Measurements from ENCODE around the gene RYR2.

RYR2 gene

GRCh38 chr1:237864338-237865244, 822.6 kb downstream of the RYR2 start:
- Histone ChIP-seq H3K27me3 (ENCODE audit: low read depth, low read length) (no peaks in the 10 kb centered on the region), H3K4me1 (ENCODE audit: low read length) (peaks cover 10% of the 10 kb centered on the region), H2AFZ (ENCODE audit: low read depth, low read length) (peak overlapping the region; percentile 96), H4K20me1 (ENCODE audit: insufficient read depth, low read length) (no peaks in the 10 kb centered on the region), H3K27ac (ENCODE audit: low read length) (no peak overlapping the region), H3K36me3 (replicated peaks; ENCODE audit: low read depth, low read length) (no peaks in the 10 kb centered on the region), H3K9me3 (ENCODE audit: insufficient read depth, low read length) (no peaks in the 10 kb centered on the region), H3K4me3 (ENCODE audit: low read length) (peak overlapping the region; percentile 68), H3K79me2 (ENCODE audit: low read length) (no peaks in the 10 kb centered on the region), H3K4me2 (ENCODE audit: low read length) (peak overlapping the region; percentile 80), H3K9ac (ENCODE audit: low read length) (peak overlapping the region; percentile 35; the same call in 1 of the 2 replicates)
- TF ChIP-seq EZH2phosphoT487 (IDR thresholded peaks at IDR 0.05; ENCODE audit: low read depth) = no peak
- peak; percentile 99 for TF ChIP-seq CTCF (IDR thresholded peaks at IDR 0.05; ENCODE audit: low read depth, low read length)

GRCh38 chr1:237867380-237867888, 825.5 kb downstream of the RYR2 start:
- Histone ChIP-seq H3K27ac (ENCODE audit: low read length) (no peak overlapping the region), H3K9ac (ENCODE audit: low read length) (no peak overlapping the region), H4K20me1 (ENCODE audit: insufficient read depth, low read length) (no peaks in the 10 kb centered on the region), H3K4me3 (ENCODE audit: low read length) (no peak overlapping the region), H3K9me3 (ENCODE audit: insufficient read depth, low read length) (no peaks in the 10 kb centered on the region), H3K4me2 (ENCODE audit: low read length) (no peak overlapping the region), H3K27me3 (ENCODE audit: low read depth, low read length) (no peaks in the 10 kb centered on the region), H2AFZ (ENCODE audit: low read depth, low read length) (no peak overlapping the region), H3K79me2 (ENCODE audit: low read length) (no peaks in the 10 kb centered on the region), H3K36me3 (replicated peaks; ENCODE audit: low read depth, low read length) (no peaks in the 10 kb centered on the region), H3K4me1 (ENCODE audit: low read length) (peaks cover 5% of the 10 kb centered on the region; the same call in 1 of the 2 replicates)
- TF ChIP-seq EZH2phosphoT487 (IDR thresholded peaks at IDR 0.05; ENCODE audit: low read depth) (no peak), CTCF (IDR thresholded peaks at IDR 0.05; ENCODE audit: low read depth, low read length) (no peak)

GRCh38 chr1:237868817-237869600, 827.0 kb downstream of the RYR2 start:
- Histone ChIP-seq H3K4me2 (ENCODE audit: low read length) (no peak overlapping the region), H3K9ac (ENCODE audit: low read length) (no peak overlapping the region), H3K9me3 (ENCODE audit: insufficient read depth, low read length) (no peaks in the 10 kb centered on the region), H3K36me3 (replicated peaks; ENCODE audit: low read depth, low read length) (no peaks in the 10 kb centered on the region), H2AFZ (ENCODE audit: low read depth, low read length) (no peak overlapping the region), H3K4me1 (ENCODE audit: low read length) (peaks cover 5% of the 10 kb centered on the region; the same call in 1 of the 2 replicates), H3K79me2 (ENCODE audit: low read length) (no peaks in the 10 kb centered on the region), H3K27ac (ENCODE audit: low read length) (no peak overlapping the region), H4K20me1 (ENCODE audit: insufficient read depth, low read length) (no peaks in the 10 kb centered on the region), H3K4me3 (ENCODE audit: low read length) (no peak overlapping the region), H3K27me3 (ENCODE audit: low read depth, low read length) (no peaks in the 10 kb centered on the region)
- TF ChIP-seq CTCF (IDR thresholded peaks at IDR 0.05; ENCODE audit: low read depth, low read length) (no peak), EZH2phosphoT487 (IDR thresholded peaks at IDR 0.05; ENCODE audit: low read depth) (no peak)

All from OCI-LY3 (cell line).